ENCODE data around the gene IL3RA. TPM values are rescaled to one million over a fixed set of nuclear protein-coding genes. Genes with fewer than 3 reads are reported as not detected.

The IL3RA gene
- total RNA-seq, 1 experiment from 2014 or later = 0.26 TPM

DNA sequence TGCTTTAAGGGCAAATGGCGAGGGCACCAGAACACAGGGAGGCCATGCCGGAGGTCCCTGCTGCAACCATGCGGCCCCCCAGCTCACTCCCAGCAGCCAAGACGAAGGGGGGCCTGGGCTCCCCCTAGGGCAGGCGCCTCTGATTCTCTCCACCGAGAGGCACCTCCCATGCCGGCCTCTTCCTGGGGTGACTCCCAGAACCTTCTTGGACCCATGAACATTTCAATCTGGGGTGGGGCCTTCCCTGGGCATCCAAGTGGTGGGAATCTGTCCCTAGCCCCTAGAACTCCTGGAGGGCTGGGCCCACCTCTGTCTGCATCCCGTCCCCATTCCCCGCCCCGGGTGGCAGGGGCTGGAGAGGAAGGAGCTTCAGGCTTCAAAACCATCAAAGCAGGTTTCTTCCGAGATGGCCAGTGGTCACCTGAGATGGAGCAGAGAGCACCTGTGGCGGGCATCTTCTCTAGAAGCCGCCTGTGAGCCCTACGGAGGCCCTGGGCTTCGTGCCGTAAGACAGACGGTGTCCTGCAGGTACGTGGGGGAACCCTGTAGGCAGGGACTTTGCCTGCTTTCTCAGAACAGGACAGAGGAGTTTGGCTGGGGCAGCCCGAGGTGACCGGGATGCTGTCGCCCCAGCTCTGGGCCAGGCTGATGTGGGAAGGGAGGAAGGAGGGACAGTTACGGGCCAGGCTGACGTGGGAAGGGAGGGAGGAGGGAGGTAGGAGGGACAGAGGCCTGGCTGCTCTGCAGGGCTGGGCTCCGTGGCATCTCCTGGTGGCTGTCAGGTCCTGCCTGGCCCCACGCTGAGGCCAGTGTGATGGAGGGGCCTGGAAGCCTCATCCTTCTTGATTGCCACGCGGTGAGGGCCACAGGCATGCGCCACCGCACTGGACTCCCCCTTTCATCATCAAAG is 62.1 kb downstream of the IL3RA start:
- ChIA-PET POLR2A (no interaction called here), CTCF (no interaction called here)
- Mint-ChIP-seq H3K27me3 (ENCODE audit: low read depth) (no peaks in the 10 kb centered on the region), H3K4me1 (peaks cover 23% of the 10 kb centered on the region), H3K27ac (no peak overlapping the region), H3K4me3 (no peak overlapping the region), H3K36me3 (peaks cover 30% of the 10 kb centered on the region), H3K9me3 (no peaks in the 10 kb centered on the region)
- no peak for DNase-seq (ENCODE audit: low spot score)
- TF ChIP-seq RELA (CRISPR knock-in tag; IDR thresholded peaks at IDR 0.05; ENCODE audit: borderline replicate concordance) (no peak), HMGXB4 (CRISPR knock-in tag; IDR thresholded peaks at IDR 0.05) (no peak), PREB (CRISPR knock-in tag; IDR thresholded peaks at IDR 0.05; ENCODE audit: borderline replicate concordance) (no peak), AR (CRISPR knock-in tag; IDR thresholded peaks at IDR 0.05) (no peak), ETV6 (CRISPR knock-in tag; IDR thresholded peaks at IDR 0.05) (no peak), HMGA2 (CRISPR knock-in tag; IDR thresholded peaks at IDR 0.05) (no peak), ZNF671 (CRISPR knock-in tag; IDR thresholded peaks at IDR 0.05) (peak; percentile 41; the same call in 1 of the 2 replicates), CREM (CRISPR knock-in tag; IDR thresholded peaks at IDR 0.05) (no peak), TP53 (CRISPR knock-in tag; IDR thresholded peaks at IDR 0.05) (no peak), ZNF416 (CRISPR knock-in tag; IDR thresholded peaks at IDR 0.05) (no peak), ZNF425 (CRISPR knock-in tag; conservative IDR thresholded peaks at IDR 0.05) (no peak), ZSCAN18 (CRISPR knock-in tag; IDR thresholded peaks at IDR 0.05) (no peak)
- TF ChIP-seq, protein P1, sequence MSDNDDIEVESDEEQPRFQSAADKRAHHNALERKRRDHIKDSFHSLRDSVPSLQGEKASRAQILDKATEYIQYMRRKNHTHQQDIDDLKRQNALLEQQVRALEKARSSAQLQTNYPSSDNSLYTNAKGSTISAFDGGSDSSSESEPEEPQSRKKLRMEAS (CRISPR knock-in tag; IDR thresholded peaks at IDR 0.05) = no peak
- TF ChIP-seq, protein P2, sequence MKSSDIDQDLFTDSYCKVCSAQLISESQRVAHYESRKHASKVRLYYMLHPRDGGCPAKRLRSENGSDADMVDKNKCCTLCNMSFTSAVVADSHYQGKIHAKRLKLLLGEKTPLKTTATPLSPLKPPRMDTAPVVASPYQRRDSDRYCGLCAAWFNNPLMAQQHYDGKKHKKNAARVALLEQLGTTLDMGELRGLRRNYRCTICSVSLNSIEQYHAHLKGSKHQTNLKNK (CRISPR knock-in tag; IDR thresholded peaks at IDR 0.05) = 0 out of 2 replicates have a peak, but pooled peaks have one; percentile 36
- no peak for ATAC-seq
